GM12875 (cell line): Measurements from ENCODE around the gene UBL4A.

Source experiments
- H3K4me3 ChIP-seq: one replicate; pipeline ENCODE4 v1.5.1; 2011; ENCODE audit warnings: low read depth, low read length, control low read depth
- TF ChIP-seq, protein P1 (sequence below): IDR thresholded peaks from 2 replicates; pipeline ENCODE4 v1.5.1; 2011; ENCODE audit warnings: low read depth, mild to moderate bottlenecking, control low read depth, inconsistent platforms, low read length, moderate library complexity, borderline replicate concordance; ENCODE audit not compliant: insufficient read depth

Gene UBL4A

DNA sequence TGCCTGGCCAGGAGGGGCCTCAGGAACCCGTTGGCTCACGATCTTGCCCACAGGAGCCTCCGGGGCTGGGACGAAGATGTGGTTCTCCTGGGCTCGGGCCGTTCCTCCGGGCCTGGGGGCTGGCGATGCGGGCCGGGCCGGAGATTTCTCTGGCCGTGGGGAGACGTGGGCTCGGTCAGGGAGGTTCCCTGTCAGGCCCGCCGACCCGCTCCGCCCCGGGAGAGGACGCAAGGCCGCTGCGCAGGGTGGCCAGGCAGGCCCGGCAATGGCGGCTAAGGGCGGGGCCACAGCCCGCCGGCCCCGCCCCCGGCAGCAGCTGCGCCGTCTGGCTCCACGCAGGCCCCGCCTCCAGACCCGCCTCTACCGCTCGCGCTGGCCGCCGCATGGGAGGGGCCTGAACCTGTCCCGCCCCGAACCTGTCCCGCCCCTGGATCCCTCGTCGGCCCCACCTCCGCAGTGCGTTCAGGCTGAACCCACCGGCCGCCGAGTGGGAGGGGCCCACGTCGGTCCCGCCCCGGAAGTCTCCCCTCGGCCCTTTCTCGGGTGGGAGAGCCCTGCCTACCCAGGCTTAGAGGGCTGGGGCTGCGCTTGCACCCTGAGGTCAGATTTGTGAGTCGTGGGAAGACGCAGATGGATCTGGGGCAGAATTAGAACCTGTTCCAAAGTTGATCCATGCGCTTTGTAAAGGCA lies 29.7 kb upstream of the UBL4A start, which contains the start of gene FAM3A:
TSS of gene FAM3A (minus strand) at position 267 of the 690 bp plus-strand sequence. CDS start 460 bp downstream, outside the sequence.
- TF ChIP-seq, protein P1, sequence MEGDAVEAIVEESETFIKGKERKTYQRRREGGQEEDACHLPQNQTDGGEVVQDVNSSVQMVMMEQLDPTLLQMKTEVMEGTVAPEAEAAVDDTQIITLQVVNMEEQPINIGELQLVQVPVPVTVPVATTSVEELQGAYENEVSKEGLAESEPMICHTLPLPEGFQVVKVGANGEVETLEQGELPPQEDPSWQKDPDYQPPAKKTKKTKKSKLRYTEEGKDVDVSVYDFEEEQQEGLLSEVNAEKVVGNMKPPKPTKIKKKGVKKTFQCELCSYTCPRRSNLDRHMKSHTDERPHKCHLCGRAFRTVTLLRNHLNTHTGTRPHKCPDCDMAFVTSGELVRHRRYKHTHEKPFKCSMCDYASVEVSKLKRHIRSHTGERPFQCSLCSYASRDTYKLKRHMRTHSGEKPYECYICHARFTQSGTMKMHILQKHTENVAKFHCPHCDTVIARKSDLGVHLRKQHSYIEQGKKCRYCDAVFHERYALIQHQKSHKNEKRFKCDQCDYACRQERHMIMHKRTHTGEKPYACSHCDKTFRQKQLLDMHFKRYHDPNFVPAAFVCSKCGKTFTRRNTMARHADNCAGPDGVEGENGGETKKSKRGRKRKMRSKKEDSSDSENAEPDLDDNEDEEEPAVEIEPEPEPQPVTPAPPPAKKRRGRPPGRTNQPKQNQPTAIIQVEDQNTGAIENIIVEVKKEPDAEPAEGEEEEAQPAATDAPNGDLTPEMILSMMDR, result no peak

DNA sequence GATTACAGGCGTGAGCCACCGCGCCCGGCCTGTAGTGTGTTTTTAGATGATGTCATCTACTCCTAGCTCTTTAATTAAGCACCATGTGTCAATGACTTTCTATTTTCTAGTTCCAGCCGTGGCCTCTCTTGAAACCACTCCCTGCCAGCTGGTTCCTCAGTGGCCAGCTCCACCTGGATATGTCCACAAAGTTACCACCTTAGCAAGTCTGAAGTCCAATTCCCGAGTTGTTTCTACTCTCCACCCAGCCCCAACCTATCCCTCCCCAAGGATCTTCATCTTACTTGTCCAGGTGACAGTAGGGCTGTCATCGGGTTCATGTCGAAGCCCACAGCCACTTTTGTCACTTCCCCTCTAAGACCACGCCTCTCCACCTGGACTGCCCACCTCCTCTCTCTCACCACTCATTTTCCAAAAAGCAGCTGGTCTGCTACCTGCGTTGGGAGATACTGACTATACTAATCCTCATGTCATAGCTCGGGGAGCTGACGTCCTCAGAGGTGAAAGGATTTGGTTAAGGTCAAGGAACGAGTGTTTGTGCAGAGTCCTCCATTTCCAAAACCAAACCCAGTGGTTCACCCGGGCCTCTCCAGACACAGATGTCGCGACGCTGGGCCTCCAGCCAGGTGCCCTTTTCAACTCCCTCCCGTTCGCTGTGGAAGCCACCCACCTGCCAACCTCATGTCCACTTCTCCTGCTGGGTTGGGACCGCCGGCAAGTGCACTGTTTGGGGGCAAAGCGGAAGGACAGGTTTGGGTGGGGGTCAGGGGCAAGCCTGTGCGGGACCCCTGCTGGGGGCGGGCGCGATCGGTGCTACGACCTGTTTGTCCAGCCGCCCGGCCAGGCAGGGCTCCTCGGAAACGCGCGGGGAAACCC lies 28.9 kb upstream of the UBL4A start:
- TF ChIP-seq, protein P1, result no peak
- H3K4me3 ChIP-seq, result peak overlapping the region; percentile 68

More for the DNA sequence above, 29.7 kb upstream of the UBL4A start, which contains the start of gene FAM3A:
- H3K4me3 ChIP-seq, result peak within 1 kb of the TSS; percentile 68

DNA sequence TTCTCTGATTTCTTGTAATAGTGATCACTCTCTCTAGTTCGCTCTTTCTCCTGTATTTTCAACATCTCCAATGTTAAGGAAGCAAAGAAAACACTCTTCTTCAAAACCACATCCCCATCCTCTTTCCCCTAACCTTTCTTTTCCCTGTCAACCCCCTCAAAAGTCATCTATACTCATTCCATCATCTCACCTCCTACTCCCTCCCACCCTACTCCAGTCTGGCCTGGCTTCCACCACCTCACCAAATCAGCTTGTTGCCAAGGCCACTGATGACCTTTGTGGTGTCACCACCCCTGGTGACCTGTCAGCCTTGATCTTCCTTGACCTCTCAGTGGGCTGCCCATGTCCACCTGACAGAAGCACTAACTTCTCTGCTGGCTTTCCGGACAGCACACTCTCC lies 27.3 kb upstream of the UBL4A start:
- H3K4me3 ChIP-seq, result no peak overlapping the region
- TF ChIP-seq, protein P1, result no peak

DNA sequence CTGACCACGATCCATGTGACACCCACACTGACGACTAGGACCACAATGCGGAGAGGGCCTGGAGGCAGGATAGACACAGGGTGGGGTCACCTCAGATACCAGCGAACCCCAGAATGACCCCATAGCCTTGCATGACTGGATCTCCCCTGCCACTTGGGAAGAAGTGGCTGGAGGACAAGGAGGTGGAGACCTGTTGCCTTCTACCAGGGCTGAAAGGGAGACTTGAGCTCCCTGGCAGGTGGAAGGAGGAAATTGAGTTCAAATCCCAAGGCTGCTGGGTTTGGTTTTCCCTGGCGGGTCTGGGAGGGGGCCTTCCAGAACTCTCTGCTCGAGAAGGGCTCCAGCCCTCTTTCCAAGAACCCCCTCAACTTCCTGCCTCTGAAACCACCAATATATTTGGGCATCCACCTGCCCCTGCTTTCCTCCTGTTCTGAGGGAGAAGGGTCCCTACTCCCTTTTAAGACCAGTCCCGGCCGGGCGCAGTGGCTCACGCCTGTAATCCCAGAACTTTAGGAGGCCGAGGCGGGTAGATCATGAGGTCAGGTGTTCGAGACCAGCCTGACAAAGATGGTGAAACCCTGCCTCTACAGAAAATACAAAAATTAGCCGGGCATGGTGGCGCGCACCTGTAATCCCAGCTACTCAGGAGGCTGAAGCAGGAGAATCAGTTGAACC lies 26.6 kb upstream of the UBL4A start:
- TF ChIP-seq, protein P1, result no peak
- H3K4me3 ChIP-seq, result no peak overlapping the region

DNA sequence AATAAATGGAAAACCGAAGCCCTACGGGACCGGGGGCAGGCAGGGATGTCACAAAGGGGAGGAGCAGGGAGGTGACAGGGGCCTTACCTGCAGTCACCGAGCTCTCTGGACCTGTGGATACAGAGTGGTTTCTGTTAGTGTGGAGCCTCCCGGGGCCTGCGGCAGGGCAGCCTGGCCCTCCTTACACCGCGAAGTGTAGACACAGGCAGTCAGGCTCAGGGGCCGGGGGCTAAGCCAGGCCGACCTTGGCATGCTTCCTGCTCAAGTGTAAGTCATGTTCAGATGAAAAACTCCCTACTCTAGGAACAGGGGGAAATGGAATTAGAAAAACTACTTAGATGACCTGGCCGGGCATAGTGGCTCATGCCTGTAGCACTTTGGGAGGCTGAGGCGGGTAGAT lies 25.3 kb upstream of the UBL4A start:
- H3K4me3 ChIP-seq, result no peak overlapping the region
- TF ChIP-seq, protein P1, result no peak

DNA sequence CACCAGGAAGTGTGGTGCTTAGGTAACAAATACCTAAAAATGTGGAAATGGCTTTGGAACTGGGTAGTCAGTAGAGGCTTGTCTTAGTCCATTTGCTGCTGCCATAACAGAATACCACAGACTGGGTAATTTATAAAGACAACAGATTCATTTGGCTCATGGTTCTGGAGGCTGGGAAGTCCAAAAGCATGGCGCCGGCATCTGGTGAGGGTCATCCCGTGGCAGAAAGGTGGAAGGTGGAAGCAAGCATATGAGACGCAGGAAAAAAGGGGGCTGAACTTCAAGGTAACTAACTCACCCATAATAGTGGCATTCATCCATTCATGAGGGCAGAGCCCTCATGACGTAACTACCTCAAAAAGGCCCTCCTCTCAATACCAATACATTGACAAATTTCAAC lies 23.0 kb upstream of the UBL4A start:
- no peak overlapping the region for H3K4me3 ChIP-seq
- TF ChIP-seq, protein P1, result no peak
